OCI-LY7 (cell line): ENCODE measurements around the gene CEP70. TPM values are rescaled to one million over a fixed set of nuclear protein-coding genes. Genes with fewer than 3 reads are reported as not detected.
"Not testable (repeated sequence)": the region's sequence is repeated elsewhere in the genome, so short reads cannot be mapped to it uniquely, and the experiment has no call there.

Source experiments
- BruUV-seq: library from RNA; stranded (reverse); fragments of 400-500 nt; replicated peaks from 2 replicates; lab custom pipeline; 2021; lab: Mats Ljungman, UMichigan
- CTCF ChIA-PET: fragments of 300-600 bp; sonication (Branson Sonifier 250); formaldehyde crosslinking; loops from one replicate; lab custom pipeline; 2022; ENCODE audit warnings: antibody characterized with exemption; ENCODE audit not compliant: unreplicated experiment; lab: Charles Lee
- POLR2A ChIA-PET: fragments of 300-600 bp; sonication (Branson Sonifier 250); formaldehyde crosslinking; loops from one replicate; lab custom pipeline; 2022; ENCODE audit warnings: antibody characterized with exemption; lab: Charles Lee
- DNase-seq: peaks from one replicate; pipeline ENCODE4 v3.0.0-alpha.2; 2015; ENCODE audit warnings: low spot score
- H2AFZ ChIP-seq: fragments of 200-600 bp; sonication (generic), shearing (Covaris generic); 2 replicates; pipeline ENCODE4 v1.6.1; 2014; ENCODE audit warnings: mild to moderate bottlenecking, antibody characterized with exemption, low read length, moderate library complexity
- H3K27ac ChIP-seq: fragments of 200-600 bp; sonication (generic); 2 replicates; pipeline ENCODE4 v1.5.1; 2014; ENCODE audit warnings: mixed run types, low read depth, mild to moderate bottlenecking, moderate library complexity, low read length, inconsistent platforms; ENCODE audit not compliant: poor library complexity, severe bottlenecking
- H3K36me3 ChIP-seq: fragments of 200-600 bp; sonication (generic); 2 replicates; pipeline ENCODE4 v1.6.1; 2014; ENCODE audit warnings: mild to moderate bottlenecking, antibody characterized with exemption, low read length, moderate library complexity, mixed read lengths; ENCODE audit not compliant: insufficient read depth
- H3K4me1 ChIP-seq: fragments of 200-600 bp; sonication (generic); 2 replicates; pipeline ENCODE4 v1.5.1; 2014; ENCODE audit warnings: mild to moderate bottlenecking, low read length; ENCODE audit not compliant: insufficient read depth, poor library complexity, severe bottlenecking
- H3K4me2 ChIP-seq: fragments of 200-600 bp; sonication (generic); 2 replicates; pipeline ENCODE4 v1.6.1; 2014; ENCODE audit warnings: mild to moderate bottlenecking, low read length
- H3K4me3 ChIP-seq: fragments of 200-600 bp; sonication (generic); 2 replicates; pipeline ENCODE4 v1.5.1; 2014; ENCODE audit warnings: mild to moderate bottlenecking, low read depth, low read length; ENCODE audit not compliant: poor library complexity, severe bottlenecking
- H3K79me2 ChIP-seq: fragments of 200-600 bp; sonication (generic); 2 replicates; pipeline ENCODE4 v1.6.1; 2016; ENCODE audit warnings: low read depth, mild to moderate bottlenecking, low read length, moderate library complexity, mixed read lengths; ENCODE audit not compliant: insufficient read depth
- H3K9me2 ChIP-seq: fragments of 200-600 bp; sonication (generic); 2 replicates; pipeline ENCODE4 v1.6.1; 2016; ENCODE audit warnings: mild to moderate bottlenecking, low read length, mixed read lengths; ENCODE audit not compliant: insufficient read depth
- H3K9me3 ChIP-seq: fragments of 200-600 bp; sonication (generic); 2 replicates; pipeline ENCODE4 v1.6.1; 2014; ENCODE audit warnings: mild to moderate bottlenecking, mixed run types, low read length, mixed read lengths
- H4K20me1 ChIP-seq: fragments of 200-600 bp; sonication (generic); 2 replicates; pipeline ENCODE4 v1.6.1; 2014; ENCODE audit warnings: mild to moderate bottlenecking, antibody characterized with exemption, low read length, moderate library complexity, mixed read lengths; ENCODE audit not compliant: insufficient read depth
- CTCF ChIP-seq: fragments of 200-600 bp; sonication (generic); conservative IDR thresholded peaks from 2 replicates; pipeline ENCODE4 v1.5.1; 2014; ENCODE audit warnings: mild to moderate bottlenecking, antibody characterized with exemption, low read length, moderate library complexity, mixed read lengths
- EZH2phosphoT487 ChIP-seq: fragments of 200-600 bp; sonication (generic); IDR thresholded peaks from 2 replicates; pipeline ENCODE4 v1.6.1; 2018; ENCODE audit warnings: low read depth, borderline replicate concordance, mild to moderate bottlenecking, mixed run types, antibody characterized with exemption, low read length, moderate library complexity, mixed read lengths
- intact Hi-C: fragments of 100-400 bp; cut with micrococcal nuclease; formaldehyde crosslinking; loops from one replicate; pipeline ENCODE4 v1.10.0; 2022; ENCODE audit not compliant: unreplicated experiment
- total RNA-seq, 2 experiments: library from RNA; depleted of rRNA in 1 of 2; stranded (reverse); fragments of >200 nt in 1 of 2; shearing (Covaris generic) in 1 of 2; gene quantifications; 2 replicates each; pipeline ENCODE4 v1.2.3, GENCODE V29; 2014 to 2022

The CEP70 gene
- total RNA-seq, 2 experiments from 2014 or later: 29.2 to 32.3 TPM

GRCh38 chr3:138569090-138569489, 25.0 kb downstream of the CEP70 start:
- CTCF ChIA-PET: no interaction called here

GRCh38 chr3:138567403-138567802, 26.7 kb downstream of the CEP70 start:
- intact Hi-C loops: no loop called here
- H3K9me3 ChIP-seq: no peaks in the 10 kb centered on the region
- TF ChIP-seq CTCF (0 out of 2 replicates have a peak, but pooled peaks have one; percentile 22), EZH2phosphoT487 (no peak)
- no peaks in the 10 kb centered on the region for H3K4me1 ChIP-seq
- CTCF ChIA-PET: no interaction called here
- BruUV-seq: no TSS peak
- POLR2A ChIA-PET: no interaction called here
- peaks cover 13% of the 10 kb centered on the region for H3K36me3 ChIP-seq
- no peaks in the 10 kb centered on the region for H3K9me2 ChIP-seq
- H2AFZ ChIP-seq: no peak overlapping the region
- H3K4me2 ChIP-seq: no peak overlapping the region
- H3K27ac ChIP-seq: no peak overlapping the region
- no peaks in the 10 kb centered on the region for H4K20me1 ChIP-seq
- DNase-seq: no peak
- no peak overlapping the region for H3K4me3 ChIP-seq
- H3K79me2 ChIP-seq: no peaks in the 10 kb centered on the region

More at GRCh38 chr3:138569090-138569489, 25.0 kb downstream of the CEP70 start:
- no peak overlapping the region for H3K4me2 ChIP-seq
- DNase-seq: no peak
- H4K20me1 ChIP-seq: no peaks in the 10 kb centered on the region
- H3K79me2 ChIP-seq: no peaks in the 10 kb centered on the region
- no peaks in the 10 kb centered on the region for H3K9me3 ChIP-seq
- no peak overlapping the region for H3K4me3 ChIP-seq
- intact Hi-C loops: no loop called here
- POLR2A ChIA-PET: no interaction called here
- no TSS peak for BruUV-seq
- no peak overlapping the region for H2AFZ ChIP-seq
- H3K27ac ChIP-seq: no peak overlapping the region
- H3K36me3 ChIP-seq: peaks cover 21% of the 10 kb centered on the region
- H3K9me2 ChIP-seq: no peaks in the 10 kb centered on the region
- TF ChIP-seq CTCF (no peak), EZH2phosphoT487 (no peak)
- H3K4me1 ChIP-seq: no peaks in the 10 kb centered on the region

- BruUV-seq, POLR2A ChIA-PET, H3K4me1 ChIP-seq, CTCF ChIA-PET, DNase-seq, H2AFZ ChIP-seq, intact Hi-C loops, H3K36me3 ChIP-seq, H3K4me2 ChIP-seq, H4K20me1 ChIP-seq, H3K4me3 ChIP-seq, H3K79me2 ChIP-seq, H3K27ac ChIP-seq, H3K9me3 ChIP-seq, H3K9me2 ChIP-seq: not testable (repeated sequence)
Observed at GRCh38 chr3:138566293-138566692, 27.8 kb downstream of the CEP70 start.

GRCh38 chr3:138562902-138563301, 31.2 kb downstream of the CEP70 start:
- POLR2A ChIA-PET, H3K4me2 ChIP-seq, H2AFZ ChIP-seq, H3K79me2 ChIP-seq, H3K4me3 ChIP-seq, H3K27ac ChIP-seq, CTCF ChIA-PET, BruUV-seq, H3K9me3 ChIP-seq, H3K9me2 ChIP-seq, H3K4me1 ChIP-seq, H4K20me1 ChIP-seq, intact Hi-C loops, DNase-seq: not testable (repeated sequence)
- H3K36me3 ChIP-seq: peaks cover 13% of the 10 kb centered on the region; the same call in 1 of the 2 replicates
